ENCODE results near the gene MBOAT1.
"Not testable (repeated sequence)": the region's sequence is repeated elsewhere in the genome, so short reads cannot be mapped to it uniquely, and the experiment has no call there.

The MBOAT1 gene

DNA sequence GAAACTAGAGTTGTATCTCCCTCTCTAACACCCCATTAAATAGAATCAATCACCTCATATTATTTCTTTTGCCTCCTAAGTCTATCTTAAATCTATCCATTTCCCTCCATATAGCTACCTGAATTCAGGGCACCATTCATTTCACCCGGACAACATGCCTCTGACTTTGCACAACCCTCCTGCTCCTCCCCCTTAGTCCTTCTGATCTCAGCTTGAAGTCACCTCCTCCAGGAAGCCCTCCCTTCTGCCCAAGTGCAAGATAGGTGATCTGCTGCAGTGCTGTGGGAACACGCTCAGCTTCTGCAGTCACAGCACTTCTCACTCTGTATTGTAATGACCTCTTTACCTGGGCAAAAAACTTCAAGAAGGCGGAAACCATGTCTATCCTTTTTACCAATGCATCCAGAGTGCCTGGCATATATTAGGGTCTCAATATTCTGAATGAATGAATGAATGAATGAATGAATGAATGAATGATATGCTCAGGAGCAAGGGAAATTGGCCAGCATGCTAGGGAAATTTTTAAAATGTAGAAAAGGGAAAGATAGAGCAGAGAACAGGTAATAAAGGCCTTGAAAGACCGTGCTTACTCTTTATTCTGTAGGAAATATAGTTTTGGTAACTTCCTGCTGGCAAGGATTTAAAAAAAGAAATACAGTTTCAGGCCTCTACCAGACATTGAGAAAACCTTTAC lies 41.7 kb downstream of the MBOAT1 start:
- no peak for DNase-seq (ENCODE audit: low read depth in 2 of 2)

DNA sequence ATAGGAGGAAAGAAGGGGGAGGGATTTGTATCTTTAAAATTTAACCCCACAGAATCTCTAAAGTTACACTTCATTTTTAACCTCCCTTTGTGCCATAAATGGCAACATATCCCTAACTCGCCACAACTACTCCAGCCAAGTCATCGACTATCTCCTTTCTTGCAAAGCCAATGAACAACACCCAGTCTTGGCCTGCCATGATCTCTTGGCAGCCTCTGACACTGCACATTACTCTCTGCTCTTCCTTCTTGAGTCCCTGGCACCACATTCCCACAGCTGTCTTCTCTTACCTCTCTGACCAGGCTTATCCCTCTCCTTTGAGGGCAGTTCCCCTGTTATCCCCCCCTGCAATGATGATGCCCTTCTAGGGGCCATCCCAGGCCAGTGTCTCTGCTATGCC lies 42.5 kb downstream of the MBOAT1 start:
- no peak for DNase-seq (ENCODE audit: low read depth in 2 of 2)

DNA sequence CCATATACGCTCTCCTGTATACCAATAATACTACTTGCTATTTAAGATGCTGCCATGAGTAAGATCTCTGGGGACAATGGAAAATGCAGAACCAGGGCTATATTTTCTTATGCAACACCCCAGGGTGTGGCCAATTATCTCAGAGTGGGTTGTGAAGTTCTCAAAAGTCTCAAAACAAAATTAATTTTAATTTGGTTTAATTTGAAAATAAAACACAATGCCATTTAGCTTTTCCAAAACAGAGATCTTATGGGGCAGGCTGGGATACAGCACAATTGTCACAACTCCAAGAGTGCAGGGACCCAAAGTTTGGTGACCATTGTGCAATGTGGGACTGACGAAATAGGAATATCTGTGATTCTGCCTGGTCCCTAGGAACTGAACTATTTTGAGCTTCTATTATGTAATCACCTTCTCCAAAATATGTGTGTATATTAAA lies 43.1 kb downstream of the MBOAT1 start:
- DNase-seq (ENCODE audit: low read depth in 2 of 2), result no peak

DNA sequence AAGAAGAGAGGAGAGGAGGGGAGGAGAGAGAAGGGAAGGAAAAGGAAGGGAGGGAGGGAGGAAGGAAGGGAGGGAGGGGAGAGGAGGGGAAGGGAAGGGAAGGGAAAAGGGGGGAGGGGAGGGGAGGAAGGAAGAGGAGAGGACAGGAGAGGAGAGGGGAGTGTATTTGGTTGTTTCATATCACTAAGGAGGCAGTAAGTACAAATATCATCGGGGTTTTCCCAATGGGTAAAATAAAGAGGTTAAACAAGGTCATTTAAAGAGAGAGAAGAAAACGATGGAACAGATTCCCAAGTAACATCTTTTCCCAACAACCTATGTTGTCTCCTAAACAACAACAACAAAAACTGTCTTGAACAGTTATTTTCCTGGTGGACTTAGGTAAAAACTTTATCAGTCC lies 43.6 kb downstream of the MBOAT1 start:
- DNase-seq (ENCODE audit: low read depth in 2 of 2), result no peak

DNA sequence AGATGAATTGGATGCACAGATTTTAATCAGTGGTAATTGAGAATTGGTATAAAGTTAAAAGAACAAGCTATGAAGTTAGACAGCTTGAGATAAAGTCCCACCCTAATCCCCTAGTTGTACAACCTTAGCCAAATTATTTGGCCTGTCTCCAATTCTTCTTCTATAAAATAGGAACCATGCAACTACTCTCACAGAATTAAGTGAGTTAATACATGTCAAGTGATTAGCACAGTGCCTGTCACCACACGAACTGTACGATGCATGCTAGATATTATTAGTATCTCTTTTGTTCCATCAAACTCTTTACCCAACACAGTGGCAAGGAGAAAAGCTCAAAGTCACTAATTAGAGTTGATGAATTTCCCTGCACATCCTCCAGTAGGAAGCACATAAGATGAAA lies 44.7 kb downstream of the MBOAT1 start:
- DNase-seq (ENCODE audit: low read depth in 2 of 2), result no peak

DNA sequence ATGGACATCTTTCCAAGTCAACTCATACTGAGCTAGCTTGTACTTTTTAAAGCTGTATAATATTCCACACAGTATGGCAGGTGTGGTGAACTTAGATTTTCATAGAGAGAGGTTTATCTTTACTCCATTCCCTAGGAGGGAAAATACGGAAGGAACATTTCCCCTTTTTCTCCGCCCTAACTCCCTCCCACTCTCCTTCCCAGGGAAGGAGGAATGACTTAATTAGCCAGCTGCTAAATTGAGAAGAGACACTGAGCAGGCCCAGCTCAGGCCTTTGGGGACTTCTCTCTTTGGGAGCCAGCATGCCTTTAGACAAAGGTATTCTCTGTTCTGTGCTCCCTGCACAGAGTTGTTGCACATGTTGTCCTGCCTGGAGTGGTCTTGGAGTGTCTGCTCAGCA lies 46.1 kb downstream of the MBOAT1 start:
- no peak for DNase-seq (ENCODE audit: low read depth in 2 of 2)

DNA sequence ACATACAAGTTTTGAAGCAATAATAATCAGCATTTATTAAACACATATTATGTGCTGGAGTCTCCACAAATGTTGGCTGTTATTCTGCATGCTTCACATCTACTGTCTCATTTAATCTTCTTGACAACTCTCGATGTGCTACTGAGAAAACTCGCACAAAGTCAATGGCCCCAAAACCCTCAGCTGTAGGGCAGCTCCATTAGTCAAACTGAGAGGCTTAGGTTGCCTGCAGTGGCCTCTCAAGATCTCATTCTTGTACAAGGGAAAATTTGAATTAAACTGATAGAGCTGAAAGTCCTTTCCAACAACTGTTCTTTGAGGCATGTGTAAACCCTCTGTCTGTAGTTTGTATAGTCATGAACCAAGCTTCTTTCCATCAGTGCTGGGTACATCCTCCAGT lies 49.8 kb downstream of the MBOAT1 start:
- DNase-seq (ENCODE audit: low read depth in 2 of 2), result no peak

DNA sequence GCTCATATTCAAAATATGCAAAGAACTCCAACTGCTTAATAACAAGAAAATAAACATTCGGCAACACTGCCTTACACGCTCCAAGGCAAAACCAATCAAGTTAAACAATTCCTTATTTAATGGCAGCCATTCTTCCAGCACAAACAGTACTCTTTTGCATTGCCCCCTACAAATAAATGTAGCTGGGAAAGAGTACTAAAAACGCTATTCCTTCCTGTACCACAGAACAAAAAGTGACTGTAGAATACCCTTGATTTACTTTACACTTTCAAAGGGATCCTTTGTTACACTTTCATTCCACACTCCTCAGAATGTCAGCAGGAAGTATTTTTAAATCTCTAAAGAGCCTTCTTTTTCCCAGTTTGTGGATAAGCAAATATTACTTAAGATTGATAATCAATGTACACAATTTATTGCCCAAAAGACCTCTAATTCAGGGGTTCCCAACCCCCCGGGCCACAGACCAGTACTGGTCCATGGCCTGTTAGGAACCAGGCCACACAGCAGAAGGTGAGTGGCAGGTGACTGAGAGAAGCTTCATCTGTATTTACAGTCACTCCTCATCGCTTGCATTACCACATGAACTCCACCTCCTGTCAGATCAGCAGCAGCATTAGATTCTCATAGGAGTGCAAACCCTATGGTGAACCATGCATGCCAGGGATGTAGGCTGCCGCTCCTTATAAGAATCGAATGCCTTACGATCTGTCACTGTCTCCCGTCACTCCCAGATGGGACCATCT lies 51.6 kb downstream of the MBOAT1 start:
- no peak for DNase-seq (ENCODE audit: low read depth in 2 of 2)

DNA sequence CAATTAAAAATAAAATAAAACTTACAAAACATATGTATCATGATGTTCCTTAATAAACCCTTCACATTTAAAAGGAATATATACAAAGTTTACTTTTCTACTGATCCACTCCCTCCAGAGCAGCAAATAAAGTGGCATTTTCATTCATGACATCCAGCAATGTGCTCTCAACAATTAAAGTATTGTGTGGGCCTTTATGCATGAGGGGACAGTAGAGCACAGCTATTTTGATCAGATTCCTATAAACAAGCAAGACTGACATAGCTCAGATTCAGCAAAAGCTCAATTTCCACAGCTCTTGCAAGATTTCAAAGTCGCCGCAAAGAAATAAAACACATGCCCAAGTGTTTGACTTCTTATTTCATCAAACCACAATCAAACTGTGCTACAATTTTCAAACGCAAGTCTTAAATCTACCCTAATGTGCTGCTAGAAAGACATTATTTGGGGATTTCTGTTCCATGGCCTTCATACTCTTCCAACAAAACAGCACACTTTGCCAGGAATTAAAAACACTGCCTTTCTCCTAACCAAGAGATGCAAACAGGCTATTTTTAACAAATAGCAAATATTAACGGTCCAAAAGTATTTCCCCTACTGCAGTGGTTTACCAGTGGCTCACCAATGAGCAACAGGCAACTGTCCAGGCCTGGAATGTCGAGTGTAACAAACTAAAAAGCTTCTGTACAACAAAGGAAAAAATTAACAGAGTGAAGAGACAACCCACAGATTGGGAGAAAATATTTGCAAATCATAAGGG lies 52.3 kb downstream of the MBOAT1 start:
- DNase-seq (ENCODE audit: low read depth in 2 of 2), result peak; percentile 1 to 2

DNA sequence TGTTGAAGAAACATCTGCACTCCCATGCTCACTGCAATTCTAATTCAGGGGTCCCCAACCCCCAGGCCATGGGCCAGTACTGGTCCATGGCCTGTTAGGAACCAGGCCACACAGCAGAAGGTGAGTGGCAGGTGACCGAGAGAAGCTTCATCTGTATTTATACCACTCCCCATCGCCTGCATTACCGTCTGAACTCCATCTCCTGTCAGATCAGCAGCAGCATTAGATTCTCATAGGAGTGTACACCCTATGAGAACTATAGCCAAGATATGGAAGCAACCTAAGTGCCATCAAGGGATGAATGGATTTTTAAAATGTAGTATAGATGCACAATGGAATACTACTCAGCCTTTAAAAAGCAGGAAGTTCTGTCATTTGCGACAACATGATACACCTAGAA lies 53.2 kb downstream of the MBOAT1 start:
- no peak for DNase-seq (ENCODE audit: low read depth in 2 of 2)

DNA sequence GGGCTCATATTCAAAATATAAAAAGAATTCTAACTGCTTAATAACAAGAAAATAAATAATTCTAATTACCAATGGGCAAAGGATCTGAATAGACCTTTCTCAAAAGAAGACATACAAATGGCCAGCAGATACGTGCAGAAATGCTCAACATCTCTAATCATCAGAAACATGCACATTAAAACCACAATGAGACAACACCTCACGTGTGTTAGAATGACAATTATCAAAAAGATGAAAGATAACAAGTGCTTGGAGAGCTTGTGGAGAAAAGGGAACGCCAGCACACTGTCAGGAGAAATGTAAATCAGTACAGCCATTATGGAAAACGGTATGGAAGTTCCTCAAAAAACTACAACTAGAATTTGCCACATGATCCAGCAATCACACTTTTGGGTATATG lies 53.6 kb downstream of the MBOAT1 start:
- no peak for DNase-seq (ENCODE audit: low read depth in 2 of 2)

DNA sequence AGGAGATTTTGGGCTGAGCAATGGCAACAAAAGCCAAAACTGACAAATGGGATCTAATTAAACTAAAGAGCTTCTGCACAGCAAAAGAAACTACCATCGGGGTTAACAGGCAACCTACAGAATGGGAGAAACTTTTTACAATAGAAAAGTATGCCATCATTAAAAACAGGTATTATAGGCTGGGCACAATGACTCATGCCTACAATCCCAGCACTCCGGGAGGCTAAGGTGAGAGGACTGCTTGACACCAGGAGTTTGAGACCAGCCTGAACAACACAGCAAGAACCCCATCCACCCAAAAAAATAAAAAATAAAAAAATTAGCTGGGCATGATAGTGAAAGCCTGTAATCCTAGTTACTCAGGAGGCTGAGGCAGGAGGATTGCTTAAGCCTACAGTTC lies 55.4 kb downstream of the MBOAT1 start:
- no peak for DNase-seq (ENCODE audit: low read depth in 2 of 2)

DNA sequence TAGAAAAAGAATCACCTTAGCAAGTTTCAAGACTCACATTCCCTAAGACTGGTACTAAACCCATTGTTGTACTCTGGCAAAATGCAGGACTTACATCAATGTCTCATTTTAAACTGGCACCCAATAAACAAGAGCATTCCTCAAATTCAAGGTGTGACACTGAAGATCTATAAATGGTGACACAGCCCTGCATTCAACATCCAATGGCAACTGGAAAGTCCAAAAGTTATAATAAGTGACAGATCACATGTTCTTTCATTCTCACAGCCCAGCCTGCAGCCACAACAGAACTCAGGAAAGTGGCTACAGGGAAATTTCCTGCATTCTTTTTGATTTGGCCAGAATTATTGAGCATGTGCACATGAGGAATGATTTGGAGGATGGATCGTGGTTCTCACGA lies 57.5 kb downstream of the MBOAT1 start:
- DNase-seq (ENCODE audit: low read depth in 2 of 2), result no peak

DNA sequence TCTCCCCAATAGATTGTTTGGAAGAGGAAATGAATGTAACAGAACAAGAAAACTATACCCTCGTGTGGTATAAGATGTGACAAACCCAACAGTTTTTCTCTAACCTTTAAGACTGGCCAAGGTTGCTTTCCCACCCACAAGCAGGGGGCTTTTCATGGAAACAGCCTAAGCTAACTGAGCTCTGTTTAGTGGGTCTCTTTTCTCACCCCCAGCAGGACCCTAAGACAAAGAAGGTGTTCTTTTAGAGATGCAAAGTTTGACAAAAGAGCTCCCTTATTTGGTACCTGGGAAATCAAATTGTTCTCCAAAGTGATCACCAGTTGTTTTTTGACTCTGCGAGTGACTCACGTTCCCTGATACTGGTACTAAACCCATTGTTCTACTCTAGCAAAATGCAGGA lies 59.1 kb downstream of the MBOAT1 start:
- no peak for DNase-seq (ENCODE audit: low read depth in 2 of 2)

DNA sequence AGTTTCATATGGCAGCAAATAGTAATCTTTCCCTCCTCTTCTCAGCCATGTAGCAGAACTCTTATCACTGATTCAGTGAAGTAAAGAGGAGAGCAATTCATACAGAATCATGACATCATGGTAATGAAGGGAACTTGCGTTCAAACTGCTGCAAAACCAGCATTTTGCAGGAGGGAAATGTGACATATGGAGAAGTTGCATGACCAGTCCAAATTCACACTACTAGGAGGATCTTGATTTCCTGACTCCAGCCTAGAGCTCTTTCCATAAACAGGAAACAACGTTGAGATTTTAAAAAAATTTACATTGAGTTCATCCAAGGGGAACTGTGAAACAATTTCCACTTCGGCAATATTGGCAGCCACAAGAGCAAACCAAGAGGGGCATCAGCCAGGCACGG lies 63.8 kb downstream of the MBOAT1 start:
- no peak for DNase-seq (ENCODE audit: low read depth in 2 of 2)

DNA sequence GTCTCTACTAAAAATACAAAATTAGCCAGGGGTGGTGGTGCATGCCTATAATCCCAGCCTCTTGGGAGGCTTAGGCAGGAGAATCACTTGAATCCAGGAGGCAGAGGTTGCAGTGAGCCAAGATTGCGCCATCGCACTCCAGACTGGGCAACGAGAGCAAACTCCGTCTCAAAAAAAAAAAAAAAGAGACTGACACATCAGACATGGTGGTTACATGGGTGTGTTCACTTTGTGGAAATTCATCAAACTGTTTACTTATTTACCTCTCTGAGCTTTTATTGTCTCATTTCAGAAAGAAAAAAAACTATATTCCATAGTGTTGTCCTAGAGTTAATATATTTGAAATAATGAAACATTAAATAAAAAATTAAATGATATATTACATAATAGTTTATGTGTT lies 64.8 kb downstream of the MBOAT1 start:
- no peak for DNase-seq (ENCODE audit: low read depth in 2 of 2)

DNA sequence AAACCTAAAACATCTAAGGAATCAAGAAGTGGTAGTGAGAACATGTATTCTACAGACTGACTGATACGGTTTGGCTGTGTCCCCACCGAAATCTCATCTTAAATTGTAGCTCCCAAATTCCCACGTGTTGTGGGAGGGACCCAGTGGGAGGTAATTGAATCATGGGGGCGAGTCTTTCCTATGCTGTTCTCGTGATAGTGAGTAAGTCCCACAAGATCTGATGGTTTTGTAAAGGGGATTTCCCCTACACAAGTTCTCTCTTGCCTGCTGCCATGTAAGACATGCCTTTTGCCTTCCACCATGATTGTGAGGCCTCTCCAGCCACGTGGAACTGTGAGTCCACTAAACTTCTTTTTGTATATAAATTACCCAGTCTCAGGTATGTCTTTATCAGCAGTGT lies 65.4 kb downstream of the MBOAT1 start:
- DNase-seq (ENCODE audit: low read depth in 2 of 2), result not testable (repeated sequence)

DNA sequence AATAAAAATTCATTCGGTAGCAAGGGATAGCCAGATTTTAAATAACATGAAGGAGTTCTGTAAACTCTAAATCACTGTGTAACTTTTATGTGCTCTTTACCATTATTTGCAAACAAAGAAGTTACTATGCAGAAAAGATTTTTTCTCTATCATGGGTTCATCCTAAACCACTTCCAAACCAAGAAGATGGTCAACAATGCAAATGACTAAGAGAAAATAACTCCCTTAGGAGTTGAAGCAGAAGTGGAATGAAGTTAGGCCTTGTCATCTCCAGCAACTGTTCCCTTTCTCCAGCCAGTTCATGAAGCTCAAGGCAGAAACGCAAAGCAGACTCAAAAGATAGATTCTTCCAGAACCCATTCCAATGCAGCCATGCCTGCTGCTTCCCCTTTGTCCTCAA lies 66.0 kb downstream of the MBOAT1 start:
- no peak for DNase-seq (ENCODE audit: low read depth in 2 of 2)

DNA sequence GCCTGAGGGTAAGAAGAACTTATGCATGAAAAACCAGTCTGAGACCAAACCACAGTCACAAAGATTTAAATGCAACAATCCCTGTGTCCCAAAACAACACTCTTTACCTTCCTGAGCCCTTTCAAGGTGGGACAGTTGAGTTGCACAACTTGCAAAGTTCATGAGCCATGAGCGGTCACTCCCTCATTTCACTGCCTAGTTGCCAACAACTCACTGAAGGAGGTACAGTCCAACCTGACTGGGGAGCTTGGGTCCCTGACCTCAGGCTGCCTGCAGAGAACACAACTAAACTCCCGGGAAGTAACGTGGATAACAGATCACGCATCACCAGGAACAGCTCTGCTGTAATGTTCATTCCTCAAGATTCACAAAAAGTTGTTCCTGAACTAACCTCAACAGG lies 69.4 kb downstream of the MBOAT1 start:
- no peak for DNase-seq (ENCODE audit: low read depth in 2 of 2)

DNA sequence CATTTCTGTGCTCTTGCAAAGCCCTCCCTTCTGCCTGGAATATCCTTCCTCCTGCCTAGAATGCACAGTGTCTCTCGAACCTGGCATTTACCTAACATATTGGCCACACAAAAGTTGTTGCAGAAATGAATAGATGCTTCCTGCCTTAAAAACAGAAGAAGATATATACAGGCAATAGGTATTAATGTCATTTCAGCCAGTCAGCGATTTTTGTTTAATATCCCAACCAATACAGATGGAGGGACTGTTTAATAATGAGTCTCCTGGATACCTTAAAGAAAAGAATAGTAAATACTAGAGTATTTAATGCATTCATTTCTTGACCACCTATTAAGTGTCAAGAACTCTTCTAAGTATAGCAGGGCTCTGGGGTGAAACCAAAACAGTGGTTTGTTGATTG lies 70.3 kb downstream of the MBOAT1 start:
- DNase-seq (ENCODE audit: low read depth in 2 of 2), result no peak

DNA sequence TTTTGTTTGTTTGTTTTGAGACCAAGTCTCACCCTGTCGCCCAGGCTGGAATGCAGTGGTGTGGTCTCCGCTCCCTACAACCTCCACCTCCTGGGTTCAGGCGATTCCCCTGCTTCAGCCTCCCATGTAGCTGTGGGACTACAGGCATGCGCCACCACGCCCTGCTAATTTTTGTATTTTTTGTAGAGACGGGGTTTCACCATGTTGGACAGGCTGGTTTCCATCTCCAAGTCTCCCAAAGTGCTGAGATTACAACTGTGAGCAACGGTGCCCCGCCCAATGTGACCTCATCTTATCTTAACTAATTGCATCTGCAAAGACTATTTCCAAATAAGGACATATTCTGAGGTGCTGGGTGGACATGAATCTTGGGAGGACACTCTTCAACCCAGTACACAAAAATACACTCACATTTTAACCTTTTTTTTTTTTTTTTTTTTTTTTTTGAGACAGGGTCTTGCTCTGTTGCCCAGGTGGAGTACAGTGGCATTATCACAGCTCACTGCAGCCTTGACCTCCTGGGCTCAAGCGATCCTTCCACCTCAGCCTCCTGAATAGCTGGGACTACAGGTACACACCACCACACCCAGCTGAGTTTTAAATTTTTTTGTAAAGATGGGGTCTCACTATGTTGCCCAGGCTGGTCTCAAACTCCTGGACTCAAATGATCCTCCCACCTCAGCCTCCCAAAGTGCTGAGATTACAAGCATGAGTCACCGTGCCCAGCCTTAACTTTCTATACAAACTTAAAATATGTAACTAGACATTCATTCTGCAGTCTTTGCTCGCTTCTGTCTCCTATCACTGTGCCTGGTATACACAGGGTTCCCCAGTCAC lies 72.9 kb downstream of the MBOAT1 start:
- DNase-seq (ENCODE audit: low read depth in 2 of 2), result not testable (repeated sequence)

DNA sequence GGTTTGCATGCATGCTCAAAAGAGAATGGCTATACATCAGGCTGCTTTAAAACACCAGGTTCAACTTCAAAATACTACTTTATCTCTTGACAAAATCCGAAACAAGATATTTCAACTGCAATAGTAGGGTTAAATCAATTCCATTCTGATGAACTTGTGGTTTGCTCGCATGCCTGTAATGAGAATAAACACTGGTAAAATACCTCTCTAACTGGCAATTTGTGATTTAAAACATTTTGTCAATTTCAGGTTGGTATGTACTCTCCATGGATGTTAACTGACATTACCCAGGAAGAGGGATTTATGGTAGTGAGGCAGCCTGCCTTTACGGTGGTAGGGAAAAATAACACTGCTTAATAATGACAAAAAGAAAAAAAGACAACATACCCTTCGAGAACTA lies 74.4 kb downstream of the MBOAT1 start:
- no peak for DNase-seq (ENCODE audit: low read depth in 2 of 2)
